ENCODE data around the gene CERS6. TPM values are rescaled to one million over a fixed set of nuclear protein-coding genes. Genes with fewer than 3 reads are reported as not detected.
"Not testable (repeated sequence)": the region's sequence is repeated elsewhere in the genome, so short reads cannot be mapped to it uniquely, and the experiment has no call there.

Gene CERS6
- total and polyA plus RNA-seq, 2 donors, result 9.3 to 45.2 TPM

GRCh38 chr2:168661863-168662256 is 205.8 kb downstream of the CERS6 start:
- 61% methylated on average over 3 of the region's 3 CpGs for WGBS
- no peak overlapping the region for H3K4me3 ChIP-seq (ENCODE audit: low read depth, low read length)
- DNase-seq (ENCODE audit: extremely low spot score), result no peak
- no peaks in the 10 kb centered on the region for H3K36me3 ChIP-seq (ENCODE audit: insufficient read depth)
- no peaks in the 10 kb centered on the region for H3K4me1 ChIP-seq (ENCODE audit: insufficient read depth)
- H3K27ac ChIP-seq (ENCODE audit: low read depth), result no peak overlapping the region

DNA sequence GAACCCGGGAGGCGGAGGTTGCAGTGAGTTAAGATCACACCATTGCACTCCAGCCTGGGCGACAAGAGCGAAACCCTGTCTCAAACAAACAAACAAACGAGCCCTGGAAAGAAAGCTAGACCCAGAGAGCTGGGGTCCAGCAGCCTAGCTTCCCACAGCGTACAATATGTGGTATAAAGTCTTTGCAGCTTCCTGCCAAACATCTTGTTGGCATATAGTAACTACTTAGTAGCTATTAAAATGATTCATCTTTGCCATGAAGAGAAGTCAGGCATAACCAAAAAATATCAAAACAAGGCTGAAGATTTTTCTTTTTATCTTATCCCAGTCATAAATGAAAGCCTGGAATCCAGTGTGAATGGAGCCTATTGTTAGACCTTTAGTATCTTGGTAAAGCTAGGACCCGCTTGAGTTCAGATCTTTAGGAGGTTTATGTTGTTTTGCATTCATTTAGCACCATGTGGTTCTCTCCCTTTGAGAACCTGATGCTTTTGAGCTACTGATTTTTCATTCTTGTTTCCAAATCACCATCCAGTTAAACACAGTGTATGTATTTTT is 206.7 kb downstream of the CERS6 start:
- DNase-seq (ENCODE audit: extremely low spot score), result no peak
- H3K27ac ChIP-seq (ENCODE audit: low read depth), result no peak overlapping the region
- WGBS, result 91% methylated on average over 7 of the region's 7 CpGs

GRCh38 chr2:168663993-168664392 is 207.9 kb downstream of the CERS6 start:
- no peak overlapping the region for H3K27ac ChIP-seq (ENCODE audit: low read depth)
- H3K4me3 ChIP-seq (ENCODE audit: low read depth, low read length), result no peak overlapping the region
- no peaks in the 10 kb centered on the region for H3K36me3 ChIP-seq (ENCODE audit: insufficient read depth)
- H3K4me1 ChIP-seq (ENCODE audit: insufficient read depth), result no peaks in the 10 kb centered on the region
- WGBS, result 85% methylated on average over 3 of the region's 3 CpGs
- DNase-seq (ENCODE audit: extremely low spot score), result no peak

More for the DNA sequence above, 206.7 kb downstream of the CERS6 start:
- Histone ChIP-seq H3K36me3 (ENCODE audit: insufficient read depth) (no peaks in the 10 kb centered on the region), H3K4me1 (ENCODE audit: insufficient read depth) (no peaks in the 10 kb centered on the region), H3K4me3 (ENCODE audit: low read depth, low read length) (no peak overlapping the region)

DNA sequence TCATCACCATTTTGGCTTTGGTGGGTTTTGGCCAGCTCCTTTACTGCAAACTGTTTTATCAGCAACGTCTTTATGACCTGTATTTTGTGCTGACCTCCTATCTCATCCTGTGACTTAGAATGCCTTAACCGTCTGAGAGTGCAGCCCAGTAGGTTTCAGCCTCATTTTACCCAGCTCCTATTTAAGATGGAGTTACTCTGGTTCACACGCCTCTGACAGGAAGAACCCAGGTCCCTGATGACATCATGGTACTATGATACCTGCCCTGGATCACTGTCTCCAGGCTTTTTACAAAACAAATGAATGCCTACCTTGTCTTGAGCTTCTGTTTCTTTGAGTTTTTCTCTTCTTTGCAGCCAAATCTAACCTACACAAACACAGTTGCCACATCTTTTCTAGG is 208.6 kb downstream of the CERS6 start:
- DNase-seq (ENCODE audit: extremely low spot score); H3K4me3 ChIP-seq (ENCODE audit: low read depth, low read length); H3K27ac ChIP-seq (ENCODE audit: low read depth); H3K36me3 ChIP-seq (ENCODE audit: insufficient read depth); H3K4me1 ChIP-seq (ENCODE audit: insufficient read depth): not testable (repeated sequence)
- 78% methylated on average over 3 of the region's 3 CpGs for WGBS

DNA sequence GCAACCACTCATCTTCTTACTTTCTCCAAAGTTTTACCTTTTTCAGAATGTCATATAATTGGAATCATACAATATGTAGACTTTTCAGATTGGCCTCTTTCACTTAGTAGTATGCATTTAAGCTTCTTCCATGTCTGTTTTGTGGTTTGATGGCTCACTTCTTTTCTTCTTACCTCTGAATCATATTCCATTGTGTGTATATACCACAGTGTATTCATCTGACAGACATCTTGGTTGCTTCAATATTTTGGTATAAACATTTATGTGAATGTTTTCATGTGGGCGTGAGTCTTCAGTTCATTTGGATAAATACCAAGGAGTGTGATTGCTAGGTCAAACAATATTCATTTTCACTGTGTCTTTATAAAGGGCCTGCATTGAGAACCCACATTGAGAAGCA is 210.3 kb downstream of the CERS6 start:
- no peaks in the 10 kb centered on the region for H3K36me3 ChIP-seq (ENCODE audit: insufficient read depth)
- 53% methylated on average over 1 of the region's 1 CpG for WGBS
- H3K4me1 ChIP-seq (ENCODE audit: insufficient read depth), result no peaks in the 10 kb centered on the region
- no peak overlapping the region for H3K4me3 ChIP-seq (ENCODE audit: low read depth, low read length)
- H3K27ac ChIP-seq (ENCODE audit: low read depth), result no peak overlapping the region
- DNase-seq (ENCODE audit: extremely low spot score), result no peak

GRCh38 chr2:168667156-168667555 is 211.1 kb downstream of the CERS6 start:
- DNase-seq (ENCODE audit: extremely low spot score), result no peak
- no peak overlapping the region for H3K27ac ChIP-seq (ENCODE audit: low read depth)
- H3K36me3 ChIP-seq (ENCODE audit: insufficient read depth), result no peaks in the 10 kb centered on the region
- no peaks in the 10 kb centered on the region for H3K4me1 ChIP-seq (ENCODE audit: insufficient read depth)
- H3K4me3 ChIP-seq (ENCODE audit: low read depth, low read length), result no peak overlapping the region
- 83% methylated on average over 3 of the region's 3 CpGs for WGBS

- Histone ChIP-seq H3K27ac (ENCODE audit: low read depth) (no peak overlapping the region), H3K4me3 (ENCODE audit: low read depth, low read length) (no peak overlapping the region), H3K4me1 (ENCODE audit: insufficient read depth) (no peaks in the 10 kb centered on the region), H3K36me3 (ENCODE audit: insufficient read depth) (no peaks in the 10 kb centered on the region)
- DNase-seq (ENCODE audit: extremely low spot score), result no peak
Observed at GRCh38 chr2:168669151-168669550, 213.1 kb downstream of the CERS6 start.

DNA sequence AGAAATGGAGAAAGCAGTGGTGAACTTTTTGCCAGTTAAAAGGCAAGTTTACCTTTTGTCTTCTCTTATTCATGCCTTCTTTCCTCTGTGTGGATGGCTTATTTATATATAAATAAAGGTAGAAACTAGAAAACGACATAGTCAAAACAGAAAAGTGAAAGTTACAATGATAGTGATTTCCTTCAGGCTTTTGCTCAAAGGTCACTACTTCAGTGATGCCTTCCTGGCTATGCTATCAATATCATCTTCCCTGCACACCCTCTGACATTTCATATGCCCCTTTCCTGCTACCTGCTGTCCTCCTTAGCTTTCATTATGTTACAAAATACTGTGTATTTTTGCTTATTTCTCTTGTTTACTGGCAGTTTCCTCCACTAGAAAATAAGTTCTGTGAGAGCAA is 214.4 kb downstream of the CERS6 start:
- 68% methylated on average over 1 of the region's 1 CpG for WGBS
- H3K4me3 ChIP-seq (ENCODE audit: low read depth, low read length), result no peak overlapping the region
- no peak for DNase-seq (ENCODE audit: extremely low spot score)
- H3K36me3 ChIP-seq (ENCODE audit: insufficient read depth), result no peaks in the 10 kb centered on the region
- no peaks in the 10 kb centered on the region for H3K4me1 ChIP-seq (ENCODE audit: insufficient read depth)
- no peak overlapping the region for H3K27ac ChIP-seq (ENCODE audit: low read depth)

- Histone ChIP-seq H3K4me1 (ENCODE audit: insufficient read depth) (no peaks in the 10 kb centered on the region), H3K36me3 (ENCODE audit: insufficient read depth) (no peaks in the 10 kb centered on the region), H3K4me3 (ENCODE audit: low read depth, low read length) (no peak overlapping the region), H3K27ac (ENCODE audit: low read depth) (no peak overlapping the region)
- no peak for DNase-seq (ENCODE audit: extremely low spot score)
- 67% methylated on average over 2 of the region's 2 CpGs for WGBS
Observed at GRCh38 chr2:168671932-168672331, 215.9 kb downstream of the CERS6 start.

GRCh38 chr2:168673265-168674189 is 217.5 kb downstream of the CERS6 start:
- Histone ChIP-seq H3K4me1 (ENCODE audit: insufficient read depth) (no peaks in the 10 kb centered on the region), H3K36me3 (ENCODE audit: insufficient read depth) (no peaks in the 10 kb centered on the region), H3K4me3 (ENCODE audit: low read depth, low read length) (no peak overlapping the region), H3K27ac (ENCODE audit: low read depth) (no peak overlapping the region)
- DNase-seq (ENCODE audit: extremely low spot score), result no peak
- WGBS, result 92% methylated on average over 10 of the region's 10 CpGs

GRCh38 chr2:168678153-168678853 is 222.2 kb downstream of the CERS6 start:
- Histone ChIP-seq H3K36me3 (ENCODE audit: insufficient read depth) (no peaks in the 10 kb centered on the region), H3K4me3 (ENCODE audit: low read depth, low read length) (no peak overlapping the region), H3K27ac (ENCODE audit: low read depth) (no peak overlapping the region), H3K4me1 (ENCODE audit: insufficient read depth) (no peaks in the 10 kb centered on the region)
- no peak for DNase-seq (ENCODE audit: extremely low spot score)
- WGBS, result 90% methylated on average over 10 of the region's 10 CpGs

DNA sequence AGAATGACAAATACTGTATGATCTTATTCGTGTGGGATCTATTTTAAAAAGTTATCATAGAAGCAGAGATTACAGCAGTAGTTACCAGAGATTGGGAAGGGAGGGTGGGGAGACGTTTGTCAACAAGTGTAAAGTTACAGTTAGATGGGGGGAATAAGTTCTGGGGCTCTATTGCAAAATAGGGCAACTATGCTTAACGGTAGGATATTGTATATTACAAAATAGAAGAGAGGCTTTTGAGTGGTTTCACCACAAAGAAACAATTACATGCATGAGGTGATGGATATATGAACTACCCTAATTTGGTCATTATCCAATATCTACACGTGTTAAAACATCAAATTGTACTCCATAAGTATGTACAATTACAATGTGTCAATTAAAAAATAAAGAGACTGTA is 223.0 kb downstream of the CERS6 start:
- no peak for DNase-seq (ENCODE audit: extremely low spot score)
- Histone ChIP-seq H3K4me1 (ENCODE audit: insufficient read depth) (no peaks in the 10 kb centered on the region), H3K4me3 (ENCODE audit: low read depth, low read length) (no peak overlapping the region), H3K27ac (ENCODE audit: low read depth) (no peak overlapping the region), H3K36me3 (ENCODE audit: insufficient read depth) (no peaks in the 10 kb centered on the region)
- WGBS, result 92% methylated on average over 4 of the region's 4 CpGs

DNA sequence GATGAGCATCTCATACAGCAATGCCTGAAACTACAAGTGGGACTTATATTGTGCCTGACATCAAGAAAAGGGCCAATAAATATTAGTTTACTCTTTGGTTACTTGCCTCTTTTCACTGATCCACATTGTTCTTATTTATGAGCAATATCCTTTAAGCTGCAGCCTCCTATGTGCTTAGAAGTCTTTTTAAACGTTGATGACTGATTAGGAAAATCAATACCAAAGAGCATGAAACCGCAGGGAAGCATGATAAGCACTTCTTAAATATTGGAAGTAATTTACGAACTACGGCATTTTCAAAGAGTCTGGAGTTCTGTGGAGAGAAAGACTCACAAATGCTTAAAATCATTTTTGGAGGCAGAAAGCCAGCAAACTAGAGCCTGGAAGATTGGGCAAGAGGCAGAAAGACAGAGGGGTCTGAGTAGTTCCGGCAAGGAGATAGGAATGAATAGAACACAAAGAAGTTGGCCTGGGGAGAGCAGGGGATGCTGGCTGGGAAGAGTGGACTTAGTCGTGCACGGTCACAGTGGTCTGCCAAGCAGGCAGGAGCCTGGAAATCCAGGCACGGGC is 223.8 kb downstream of the CERS6 start:
- WGBS, result 80% methylated on average over 8 of the region's 8 CpGs
- no peaks in the 10 kb centered on the region for H3K36me3 ChIP-seq (ENCODE audit: insufficient read depth)

More for the DNA sequence above, 223.8 kb downstream of the CERS6 start:
- H3K4me1 ChIP-seq (ENCODE audit: insufficient read depth), result no peaks in the 10 kb centered on the region
- no peak overlapping the region for H3K27ac ChIP-seq (ENCODE audit: low read depth)
- H3K4me3 ChIP-seq (ENCODE audit: low read depth, low read length), result no peak overlapping the region
- DNase-seq (ENCODE audit: extremely low spot score), result no peak

All from urinary bladder (tissue), 4 donors.